Fibroblast of lung (primary cell): ENCODE measurements around the gene CYTH4. TPM values are rescaled to one million over a fixed set of nuclear protein-coding genes. Genes with fewer than 3 reads are reported as not detected.

Source experiments
- DNase-seq, 2 donors: peaks; one replicate each; pipeline versions ENCODE4 v3.0.0 to v3.0.0-alpha.2; 2010; ENCODE audit warnings: low read depth in 2 of 2
- H2AFZ ChIP-seq: 2 replicates; pipeline ENCODE4 v1.5.1; 2012; ENCODE audit warnings: low read length, control low read depth, inconsistent platforms
- H3K27ac ChIP-seq: 2 replicates; pipeline ENCODE4 v1.5.1; 2011; ENCODE audit warnings: low read length, control low read depth; ENCODE audit not compliant: insufficient read depth
- H3K27me3 ChIP-seq: 2 replicates; pipeline ENCODE4 v1.5.1; 2011; ENCODE audit warnings: mild to moderate bottlenecking, low read length; ENCODE audit not compliant: control insufficient read depth, insufficient read depth
- H3K36me3 ChIP-seq: 2 replicates; pipeline ENCODE4 v1.5.1; 2011; ENCODE audit warnings: low read length; ENCODE audit not compliant: control insufficient read depth, insufficient read depth
- H3K4me1 ChIP-seq: 2 replicates; pipeline ENCODE4 v1.5.1; 2011; ENCODE audit warnings: low read length; ENCODE audit not compliant: control insufficient read depth, insufficient read depth; ENCODE audit errors: extremely low read depth
- H3K4me2 ChIP-seq: 2 replicates; pipeline ENCODE4 v1.5.1; 2011; ENCODE audit warnings: low read length, control low read depth; ENCODE audit not compliant: insufficient read depth; ENCODE audit errors: extremely low read depth
- H3K4me3 ChIP-seq, 4 experiments: fragments of 200-600 bp in 1 of 4; sonication (generic) in 1 of 4; replicated peaks in 1 of 4; 2 replicates each; pipeline ENCODE4 v1.5.1; 2011 to 2016; ENCODE audit warnings: low read length in 4 of 4, low read depth in 3 of 4, mild to moderate bottlenecking in 3 of 4, control low read depth in 2 of 4, inconsistent platforms in 1 of 4, mixed read lengths in 1 of 4; ENCODE audit not compliant: insufficient read depth in 1 of 4; ENCODE audit errors: control extremely low read depth in 1 of 4
- H3K79me2 ChIP-seq: 2 replicates; pipeline ENCODE4 v1.5.1; 2012; ENCODE audit warnings: mild to moderate bottlenecking, low read length, inconsistent platforms; ENCODE audit not compliant: control insufficient read depth, insufficient read depth
- H3K9ac ChIP-seq: 2 replicates; pipeline ENCODE4 v1.5.1; 2011; ENCODE audit warnings: mild to moderate bottlenecking, low read length, control low read depth; ENCODE audit not compliant: insufficient read depth
- H3K9me3 ChIP-seq: 2 replicates; pipeline ENCODE4 v1.5.1; 2012; ENCODE audit warnings: low read depth, low read length; ENCODE audit not compliant: control insufficient read depth, insufficient read depth
- H4K20me1 ChIP-seq: 2 replicates; pipeline ENCODE4 v1.5.1; 2011; ENCODE audit warnings: low read length; ENCODE audit not compliant: control insufficient read depth, insufficient read depth; ENCODE audit errors: extremely low read depth
- CTCF ChIP-seq, 2 donors: IDR thresholded peaks in 1 of 2; conservative IDR thresholded peaks in 1 of 2; 1 replicate in 1 of 2; 2 replicates in 1 of 2; pipeline ENCODE4 v1.5.1; 2011 to 2012; ENCODE audit warnings: low read length in 2 of 2, control low read depth in 1 of 2, inconsistent platforms in 1 of 2, low read depth in 1 of 2, mild to moderate bottlenecking in 1 of 2
- EZH2 ChIP-seq: IDR thresholded peaks from 2 replicates; pipeline ENCODE4 v1.5.1; 2012; ENCODE audit warnings: low read length, control low read depth, mild to moderate bottlenecking; ENCODE audit errors: missing control alignments
- polyA plus RNA-seq, 2 donors: library from polyadenylated mRNA; depleted of rRNA in 1 of 2; stranded (reverse) in 1 of 2; unstranded in 1 of 2; fragments of >200 nt; gene quantifications; 2 replicates each; pipeline ENCODE4 v1.2.1, GENCODE V29; 2011 to 2012; ENCODE audit warnings: missing spikeins in 1 of 2
- total RNA-seq: library from RNA; depleted of rRNA; stranded (reverse); fragments of >200 nt; gene quantifications from 2 replicates; pipeline ENCODE4 v1.2.1, GENCODE V29; 2014

The CYTH4 gene
- total and polyA plus RNA-seq, 2 donors (not counting 1 experiment from before 2014, with no cell fraction given) = under 0.01 TPM; not detected in 1

- no peak for TF ChIP-seq CTCF (conservative IDR thresholded peaks at IDR 0.05 in 1 of 2, IDR thresholded peaks at IDR 0.05 in 1 of 2; ENCODE audit: low read depth in 1 of 2, low read length in 2 of 2)
- TF ChIP-seq EZH2 = no peak
- H3K79me2 ChIP-seq = no peaks in the 10 kb centered on the region
- H3K9ac ChIP-seq = no peak overlapping the region
- peak; percentile 50 to 62 for DNase-seq
- no peak overlapping the region for H3K4me2 ChIP-seq
- no peaks in the 10 kb centered on the region for H4K20me1 ChIP-seq
- H3K36me3 ChIP-seq = no peaks in the 10 kb centered on the region
- H3K4me3 ChIP-seq = no peak overlapping the region
- no peaks in the 10 kb centered on the region for H3K9me3 ChIP-seq
- H3K27me3 ChIP-seq = peaks cover 35% of the 10 kb centered on the region
- peaks cover 6% of the 10 kb centered on the region for H3K4me1 ChIP-seq
- no peak overlapping the region for H2AFZ ChIP-seq
- H3K27ac ChIP-seq = no peak overlapping the region
Observed at GRCh38 chr22:37329238-37330140, 47.2 kb downstream of the CYTH4 start.

GRCh38 chr22:37330200-37331033 lies 48.1 kb downstream of the CYTH4 start:
- no peak overlapping the region for H3K9ac ChIP-seq
- no peaks in the 10 kb centered on the region for H3K36me3 ChIP-seq
- TF ChIP-seq EZH2 = no peak
- peak in 1 of 2 donors; percentile 38 for TF ChIP-seq CTCF (conservative IDR thresholded peaks at IDR 0.05 in 1 of 2, IDR thresholded peaks at IDR 0.05 in 1 of 2; ENCODE audit: low read depth in 1 of 2, low read length in 2 of 2)
- H3K4me3 ChIP-seq = no peak overlapping the region
- no peaks in the 10 kb centered on the region for H4K20me1 ChIP-seq
- H3K9me3 ChIP-seq = no peaks in the 10 kb centered on the region
- H3K4me1 ChIP-seq = peaks cover 6% of the 10 kb centered on the region
- H3K27ac ChIP-seq = no peak overlapping the region
- peaks cover 38% of the 10 kb centered on the region for H3K27me3 ChIP-seq
- H3K79me2 ChIP-seq = no peaks in the 10 kb centered on the region
- no peak overlapping the region for H2AFZ ChIP-seq
- H3K4me2 ChIP-seq = no peak overlapping the region
- peak; percentile 79 to 91 for DNase-seq

GRCh38 chr22:37331034-37331428 lies 48.7 kb downstream of the CYTH4 start:
- Histone ChIP-seq H3K4me2 (no peak overlapping the region), H3K4me3 (no peak overlapping the region), H3K36me3 (no peaks in the 10 kb centered on the region), H3K9ac (no peak overlapping the region), H3K27me3 (peaks cover 42% of the 10 kb centered on the region), H4K20me1 (no peaks in the 10 kb centered on the region), H3K27ac (no peak overlapping the region), H3K79me2 (no peaks in the 10 kb centered on the region), H2AFZ (no peak overlapping the region), H3K4me1 (peaks cover 6% of the 10 kb centered on the region), H3K9me3 (no peaks in the 10 kb centered on the region)
- peak; percentile 57 to 79 for DNase-seq
- TF ChIP-seq CTCF (conservative IDR thresholded peaks at IDR 0.05 in 1 of 2, IDR thresholded peaks at IDR 0.05 in 1 of 2; ENCODE audit: low read depth in 1 of 2, low read length in 2 of 2) (no peak), EZH2 (no peak)
